Measurements from ENCODE around the gene TTYH3. TPM values are rescaled to one million over a fixed set of nuclear protein-coding genes. Genes with fewer than 3 reads are reported as not detected.

Gene TTYH3
- total RNA-seq, 1 experiment from 2014 or later, result 122 TPM

DNA sequence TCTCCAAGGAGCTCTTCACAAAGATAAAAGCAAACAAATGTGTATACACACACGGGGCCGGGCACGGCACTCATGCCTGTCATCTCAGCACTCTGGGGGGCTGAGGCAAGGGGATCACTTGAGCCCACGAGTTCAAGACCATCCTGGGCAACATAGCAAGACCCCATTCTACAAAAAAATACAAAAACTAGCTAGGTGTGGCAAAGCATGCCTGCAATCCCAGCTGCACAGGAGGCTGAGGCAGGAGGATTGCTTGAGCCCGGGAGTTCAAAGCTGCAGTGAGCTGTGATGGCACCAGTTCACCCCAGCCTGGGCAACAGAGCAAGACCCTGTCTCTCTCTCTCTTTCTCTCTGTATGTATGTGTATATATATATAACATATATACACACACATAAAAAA is 22.3 kb downstream of the TTYH3 start:
- no peaks in the 10 kb centered on the region for H3K79me1 ChIP-seq (ENCODE audit: insufficient read depth, low read depth, low read length, poor library complexity, severe bottlenecking)
- no peak overlapping the region for H2BK5ac ChIP-seq (ENCODE audit: insufficient read length, low read length)
- H3K14ac ChIP-seq (ENCODE audit: insufficient read depth, low read length), result no peak overlapping the region
- H2BK15ac ChIP-seq (ENCODE audit: low read depth, low read length), result no peak overlapping the region
- H3K56ac ChIP-seq (ENCODE audit: insufficient read length, low read depth, low read length), result no peak overlapping the region
- no peaks in the 10 kb centered on the region for H3K27me3 Mint-ChIP-seq (ENCODE audit: low read depth)
- H3K4me1 Mint-ChIP-seq, result peaks cover 0 to 3% of the 10 kb centered on the region in 2 experiments; a peak in 1 of 4 replicates
- no peaks in the 10 kb centered on the region; a peak in 1 of 5 replicates for H3K9me3 Mint-ChIP-seq
- no peak overlapping the region for H3K4me2 ChIP-seq (ENCODE audit: insufficient read depth, insufficient read length, low read length)
- no peak overlapping the region for H3T11ph ChIP-seq (ENCODE audit: low read length)
- no peaks in the 10 kb centered on the region for H4K20me1 ChIP-seq (ENCODE audit: control insufficient read depth, insufficient read depth, insufficient read length)
- H3K27me3 ChIP-seq (ENCODE audit: insufficient read depth, low read length), result no peaks in the 10 kb centered on the region
- no peaks in the 10 kb centered on the region for H3K23me2 ChIP-seq (ENCODE audit: insufficient read length, low read depth, low read length, poor library complexity, severe bottlenecking)
- H3K9me3 ChIP-seq (ENCODE audit: control insufficient read depth, low read depth, low read length), result no peaks in the 10 kb centered on the region
- H3K4ac ChIP-seq (ENCODE audit: low read depth, low read length), result no peak overlapping the region
- H4K91ac ChIP-seq (ENCODE audit: insufficient read length, low read depth, low read length), result no peak overlapping the region
- H3K79me2 ChIP-seq (ENCODE audit: insufficient read depth, low read length), result no peaks in the 10 kb centered on the region
- H3K4me3 Mint-ChIP-seq, result no peak overlapping the region
- no peak overlapping the region for H3K9ac ChIP-seq (ENCODE audit: extremely low read depth, insufficient read length, low read length)
- no CpG with 5 or more reads among the region's 5 CpGs for WGBS (ENCODE audit: extremely low coverage, insufficient read length, low lambda C conversion rate)
- no peak overlapping the region for H2AK5ac ChIP-seq (ENCODE audit: insufficient read length, low read length)
- no peak overlapping the region for H2BK120ac ChIP-seq (ENCODE audit: low read depth, low read length, poor library complexity, severe bottlenecking)
- no peak for DNase-seq
- TF ChIP-seq, protein P1, sequence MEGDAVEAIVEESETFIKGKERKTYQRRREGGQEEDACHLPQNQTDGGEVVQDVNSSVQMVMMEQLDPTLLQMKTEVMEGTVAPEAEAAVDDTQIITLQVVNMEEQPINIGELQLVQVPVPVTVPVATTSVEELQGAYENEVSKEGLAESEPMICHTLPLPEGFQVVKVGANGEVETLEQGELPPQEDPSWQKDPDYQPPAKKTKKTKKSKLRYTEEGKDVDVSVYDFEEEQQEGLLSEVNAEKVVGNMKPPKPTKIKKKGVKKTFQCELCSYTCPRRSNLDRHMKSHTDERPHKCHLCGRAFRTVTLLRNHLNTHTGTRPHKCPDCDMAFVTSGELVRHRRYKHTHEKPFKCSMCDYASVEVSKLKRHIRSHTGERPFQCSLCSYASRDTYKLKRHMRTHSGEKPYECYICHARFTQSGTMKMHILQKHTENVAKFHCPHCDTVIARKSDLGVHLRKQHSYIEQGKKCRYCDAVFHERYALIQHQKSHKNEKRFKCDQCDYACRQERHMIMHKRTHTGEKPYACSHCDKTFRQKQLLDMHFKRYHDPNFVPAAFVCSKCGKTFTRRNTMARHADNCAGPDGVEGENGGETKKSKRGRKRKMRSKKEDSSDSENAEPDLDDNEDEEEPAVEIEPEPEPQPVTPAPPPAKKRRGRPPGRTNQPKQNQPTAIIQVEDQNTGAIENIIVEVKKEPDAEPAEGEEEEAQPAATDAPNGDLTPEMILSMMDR (conservative IDR thresholded peaks at IDR 0.05), result no peak
- H3K23ac ChIP-seq (ENCODE audit: insufficient read length, low read depth, low read length), result no peak overlapping the region
- no peak overlapping the region for H2BK20ac ChIP-seq (ENCODE audit: low read depth, low read length, poor library complexity, severe bottlenecking)
- no peak overlapping the region for H4K8ac ChIP-seq (replicated peaks; ENCODE audit: insufficient read length, low read depth, low read length)
- H3K4me1 ChIP-seq (ENCODE audit: insufficient read depth, low read length), result no peaks in the 10 kb centered on the region
- H2BK12ac ChIP-seq (ENCODE audit: insufficient read length, low read depth, low read length), result no peak overlapping the region
- no peak overlapping the region for H2AFZ ChIP-seq (ENCODE audit: low read length)
- no peak overlapping the region for H3K27ac ChIP-seq (ENCODE audit: insufficient read length, low read depth, low read length)
- H3K27ac Mint-ChIP-seq, result no peak overlapping the region
- no peak overlapping the region for H3K18ac ChIP-seq (ENCODE audit: insufficient read length, low read depth, low read length)
- H3K36me3 Mint-ChIP-seq (ENCODE audit: insufficient read depth in 1 of 3, low read depth in 3 of 3), result peaks cover 23 to 47% (median 38%) of the 10 kb centered on the region in 3 experiments
- H4K5ac ChIP-seq (ENCODE audit: insufficient read length, low read depth, low read length), result no peak overlapping the region
